IPS-15b (cell line): Measurements from ENCODE around the gene HDGF.

ENCODE experiments used
- H3K27me3 ChIP-seq: one replicate; pipeline ENCODE4 v1.6.1; 2013; ENCODE audit warnings: low read length; ENCODE audit not compliant: control insufficient read depth, insufficient read depth
- H3K36me3 ChIP-seq: one replicate; pipeline ENCODE4 v1.6.1; 2013; ENCODE audit warnings: low read length; ENCODE audit not compliant: control insufficient read depth, insufficient read depth
- H3K4me1 ChIP-seq: one replicate; pipeline ENCODE4 v1.6.1; 2013; ENCODE audit warnings: mild to moderate bottlenecking, low read length; ENCODE audit not compliant: control insufficient read depth, insufficient read depth
- H3K4me3 ChIP-seq: one replicate; pipeline ENCODE4 v1.5.1; 2013; ENCODE audit warnings: low read depth, low read length
- H3K9ac ChIP-seq: one replicate; pipeline ENCODE4 v1.6.1; 2013; ENCODE audit warnings: low read depth, mild to moderate bottlenecking, low read length
- H3K9me3 ChIP-seq: one replicate; pipeline ENCODE4 v1.6.1; 2013; ENCODE audit warnings: mild to moderate bottlenecking, low read length; ENCODE audit not compliant: control insufficient read depth, insufficient read depth

The HDGF gene

GRCh38 chr1:156707417-156708217, 43.9 kb downstream of the HDGF start:
- peaks cover 36% of the 10 kb centered on the region for H3K4me1 ChIP-seq
- H3K27me3 ChIP-seq = peaks cover 11% of the 10 kb centered on the region
- H3K4me3 ChIP-seq = peak overlapping the region; percentile 82
- no peaks in the 10 kb centered on the region for H3K36me3 ChIP-seq
- H3K9me3 ChIP-seq = no peaks in the 10 kb centered on the region
- H3K9ac ChIP-seq = no peak overlapping the region

- H3K9ac ChIP-seq = peak overlapping the region; percentile 60
- H3K4me1 ChIP-seq = peaks cover 36% of the 10 kb centered on the region
- H3K4me3 ChIP-seq = peak overlapping the region; percentile 82
- no peaks in the 10 kb centered on the region for H3K36me3 ChIP-seq
- no peaks in the 10 kb centered on the region for H3K9me3 ChIP-seq
- peaks cover 11% of the 10 kb centered on the region for H3K27me3 ChIP-seq
These were observed 44.6 kb downstream of the HDGF start for GRCh38 chr1:156706657-156707416.

GRCh38 chr1:156705918-156706656, 45.4 kb downstream of the HDGF start:
- peak overlapping the region; percentile 85 for H3K4me3 ChIP-seq
- H3K9ac ChIP-seq = peak overlapping the region; percentile 60
- H3K9me3 ChIP-seq = no peaks in the 10 kb centered on the region
- H3K36me3 ChIP-seq = peaks cover 5% of the 10 kb centered on the region
- H3K4me1 ChIP-seq = peaks cover 36% of the 10 kb centered on the region
- peaks cover 11% of the 10 kb centered on the region for H3K27me3 ChIP-seq

- peaks cover 32% of the 10 kb centered on the region for H3K4me1 ChIP-seq
- H3K4me3 ChIP-seq = peak within 1 kb of the TSS; percentile 85
- peak within 1 kb of the TSS; percentile 79 for H3K9ac ChIP-seq
- H3K27me3 ChIP-seq = peaks cover 11% of the 10 kb centered on the region
- no peaks in the 10 kb centered on the region for H3K9me3 ChIP-seq
- peaks cover 11% of the 10 kb centered on the region for H3K36me3 ChIP-seq
These were observed 46.1 kb downstream of the HDGF start, which contains the start of gene CRABP2 for GRCh38 chr1:156705321-156705917. TSS of gene CRABP2 (minus strand) at chr1:156705583. CDS start at chr1:156705446, 137 bp downstream.

GRCh38 chr1:156704930-156705320, 46.5 kb downstream of the HDGF start:
- peaks cover 27% of the 10 kb centered on the region for H3K4me1 ChIP-seq
- peaks cover 11% of the 10 kb centered on the region for H3K27me3 ChIP-seq
- H3K9me3 ChIP-seq = no peaks in the 10 kb centered on the region
- peak overlapping the region; percentile 79 for H3K9ac ChIP-seq
- peak overlapping the region; percentile 85 for H3K4me3 ChIP-seq
- peaks cover 16% of the 10 kb centered on the region for H3K36me3 ChIP-seq

- H3K9ac ChIP-seq = peak overlapping the region; percentile 5
- peaks cover 20% of the 10 kb centered on the region for H3K4me1 ChIP-seq
- peaks cover 22% of the 10 kb centered on the region for H3K36me3 ChIP-seq
- H3K9me3 ChIP-seq = no peaks in the 10 kb centered on the region
- peak overlapping the region; percentile 85 for H3K4me3 ChIP-seq
- peaks cover 11% of the 10 kb centered on the region for H3K27me3 ChIP-seq
These were observed 47.2 kb downstream of the HDGF start for GRCh38 chr1:156704166-156704711.

- H3K4me1 ChIP-seq = peaks cover 15% of the 10 kb centered on the region
- peaks cover 26% of the 10 kb centered on the region for H3K36me3 ChIP-seq
- no peaks in the 10 kb centered on the region for H3K9me3 ChIP-seq
- H3K4me3 ChIP-seq = peak overlapping the region; percentile 85
- H3K9ac ChIP-seq = peak overlapping the region; percentile 5
- peaks cover 11% of the 10 kb centered on the region for H3K27me3 ChIP-seq
These were observed 47.7 kb downstream of the HDGF start for GRCh38 chr1:156703741-156704140.

GRCh38 chr1:156703336-156703735, 48.1 kb downstream of the HDGF start:
- Histone ChIP-seq H3K9ac (peak overlapping the region; percentile 5), H3K4me3 (peak overlapping the region; percentile 85), H3K4me1 (peaks cover 11% of the 10 kb centered on the region)

GRCh38 chr1:156700736-156701531, 50.5 kb downstream of the HDGF start:
- peaks cover 11% of the 10 kb centered on the region for H3K27me3 ChIP-seq
- peaks cover 7% of the 10 kb centered on the region for H3K4me1 ChIP-seq
- peaks cover 31% of the 10 kb centered on the region for H3K36me3 ChIP-seq
- no peaks in the 10 kb centered on the region for H3K9me3 ChIP-seq
- H3K4me3 ChIP-seq = no peak overlapping the region
- no peak overlapping the region for H3K9ac ChIP-seq

More at GRCh38 chr1:156703336-156703735, 48.1 kb downstream of the HDGF start:
- no peaks in the 10 kb centered on the region for H3K9me3 ChIP-seq
- peaks cover 11% of the 10 kb centered on the region for H3K27me3 ChIP-seq
- peaks cover 29% of the 10 kb centered on the region for H3K36me3 ChIP-seq

GRCh38 chr1:156698995-156699394, 52.5 kb downstream of the HDGF start:
- Histone ChIP-seq H3K36me3 (peaks cover 31% of the 10 kb centered on the region), H3K9ac (no peak overlapping the region), H3K4me3 (no peak overlapping the region), H3K27me3 (peaks cover 2% of the 10 kb centered on the region), H3K9me3 (no peaks in the 10 kb centered on the region), H3K4me1 (peaks cover 13% of the 10 kb centered on the region)
